ENCODE data around the gene PSMG1. TPM values are rescaled to one million over a fixed set of nuclear protein-coding genes. Genes with fewer than 3 reads are reported as not detected.

Gene PSMG1
- total RNA-seq, 1 experiment from 2014 or later, result 78.8 TPM

GRCh38 chr21:39209334-39209688, 26.1 kb upstream of the PSMG1 start:
- H3K36me3 Mint-ChIP-seq (ENCODE audit: insufficient read depth in 1 of 3, low read depth in 3 of 3), result peaks cover 5 to 71% (median 65%) of the 10 kb centered on the region in 3 experiments; a peak in 6 of 7 replicates
- no peak overlapping the region for H3K4ac ChIP-seq (ENCODE audit: low read depth, low read length)
- H2BK120ac ChIP-seq (ENCODE audit: low read depth, low read length, poor library complexity, severe bottlenecking), result no peak overlapping the region
- DNase-seq, result no peak
- no peak overlapping the region for H2BK20ac ChIP-seq (ENCODE audit: low read depth, low read length, poor library complexity, severe bottlenecking)
- H3K4me1 ChIP-seq (ENCODE audit: insufficient read depth, low read length), result no peaks in the 10 kb centered on the region
- H2AK5ac ChIP-seq (ENCODE audit: insufficient read length, low read length), result no peak overlapping the region
- no peak overlapping the region for H3K18ac ChIP-seq (ENCODE audit: insufficient read length, low read depth, low read length)
- H2BK5ac ChIP-seq (ENCODE audit: insufficient read length, low read length), result no peak overlapping the region
- no peaks in the 10 kb centered on the region for H3K79me1 ChIP-seq (ENCODE audit: insufficient read depth, low read depth, low read length, poor library complexity, severe bottlenecking)
- no peak overlapping the region for H4K91ac ChIP-seq (ENCODE audit: insufficient read length, low read depth, low read length)
- H3T11ph ChIP-seq (ENCODE audit: low read length), result no peak overlapping the region
- H3K27ac Mint-ChIP-seq, result peak overlapping the region in 1 of 3 experiments; percentile 95; a peak in 2 of 7 replicates
- H2BK12ac ChIP-seq (ENCODE audit: insufficient read length, low read depth, low read length), result no peak overlapping the region
- H2BK15ac ChIP-seq (ENCODE audit: low read depth, low read length), result no peak overlapping the region
- no peak overlapping the region for H3K9ac ChIP-seq (ENCODE audit: extremely low read depth, insufficient read length, low read length)
- H2AFZ ChIP-seq (ENCODE audit: low read length), result no peak overlapping the region
- H3K56ac ChIP-seq (ENCODE audit: insufficient read length, low read depth, low read length), result no peak overlapping the region
- H3K4me3 Mint-ChIP-seq, result no peak overlapping the region
- TF ChIP-seq CTCF (conservative IDR thresholded peaks at IDR 0.05), result no peak
- H3K9me3 ChIP-seq (ENCODE audit: control insufficient read depth, low read depth, low read length), result no peaks in the 10 kb centered on the region
- no peaks in the 10 kb centered on the region for H3K9me3 Mint-ChIP-seq
- WGBS (ENCODE audit: extremely low coverage, insufficient read length, low lambda C conversion rate), result no CpG with 5 or more reads among the region's 2 CpGs
- no peaks in the 10 kb centered on the region for H3K27me3 ChIP-seq (ENCODE audit: insufficient read depth, low read length)
- H4K8ac ChIP-seq (replicated peaks; ENCODE audit: insufficient read length, low read depth, low read length), result no peak overlapping the region
- no peak overlapping the region for H3K23ac ChIP-seq (ENCODE audit: insufficient read length, low read depth, low read length)
- H4K5ac ChIP-seq (ENCODE audit: insufficient read length, low read depth, low read length), result no peak overlapping the region
- H3K79me2 ChIP-seq (ENCODE audit: insufficient read depth, low read length), result no peaks in the 10 kb centered on the region
- no peak overlapping the region for H3K14ac ChIP-seq (ENCODE audit: insufficient read depth, low read length)
- H3K27ac ChIP-seq (ENCODE audit: insufficient read length, low read depth, low read length), result no peak overlapping the region
- H3K4me1 Mint-ChIP-seq, result peaks cover 0 to 5% of the 10 kb centered on the region in 2 experiments; a peak in 2 of 4 replicates
- H3K23me2 ChIP-seq (ENCODE audit: insufficient read length, low read depth, low read length, poor library complexity, severe bottlenecking), result no peaks in the 10 kb centered on the region
- H3K27me3 Mint-ChIP-seq (ENCODE audit: low read depth), result no peaks in the 10 kb centered on the region
- H3K4me2 ChIP-seq (ENCODE audit: insufficient read depth, insufficient read length, low read length), result no peak overlapping the region
- H4K20me1 ChIP-seq (ENCODE audit: control insufficient read depth, insufficient read depth, insufficient read length), result no peaks in the 10 kb centered on the region

All from H9 (cell line).